HepG2 (cell line): ENCODE data around the gene MMP23B. TPM values are rescaled to one million over a fixed set of nuclear protein-coding genes. Genes with fewer than 3 reads are reported as not detected.

ENCODE experiments used
- ARHGAP35 ChIP-seq: sonication (generic); formaldehyde crosslinking; IDR thresholded peaks from 2 replicates; pipeline ENCODE4 v1.9.0; 2022; ENCODE audit warnings: mild to moderate bottlenecking, inconsistent platforms, moderate library complexity, missing genetic modification reagents, borderline replicate concordance
- ARNTL ChIP-seq: sonication (generic); formaldehyde crosslinking; IDR thresholded peaks from 2 replicates; pipeline ENCODE4 v1.4.0; 2020; ENCODE audit warnings: mild to moderate bottlenecking, missing genetic modification reagents
- ATF7-NPFF ChIP-seq: sonication (generic); formaldehyde crosslinking; IDR thresholded peaks from 2 replicates; pipeline ENCODE4 v1.8.1; 2023; ENCODE audit warnings: mild to moderate bottlenecking, low read depth, missing genetic modification reagents, moderate library complexity
- IKZF1 ChIP-seq: fragments of 450-650 bp; IDR thresholded peaks from 2 replicates; pipeline ENCODE4 v1.7.1; 2016
- KDM2A ChIP-seq: sonication (generic); formaldehyde crosslinking; IDR thresholded peaks from 2 replicates; pipeline ENCODE4 v1.4.0; 2020; ENCODE audit warnings: low read depth, missing genetic modification reagents, borderline replicate concordance
- KDM6A ChIP-seq: IDR thresholded peaks from 2 replicates; pipeline ENCODE4 v1.6.1; 2016; ENCODE audit warnings: low read depth
- KMT2A ChIP-seq: sonication (generic); formaldehyde crosslinking; IDR thresholded peaks from 2 replicates; pipeline ENCODE4 v1.4.0; 2020; ENCODE audit warnings: missing genetic modification reagents
- MXI1 ChIP-seq: IDR thresholded peaks from 3 replicates; pipeline ENCODE4 v1.6.1; 2012; ENCODE audit warnings: low read depth, low read length, inconsistent platforms, borderline replicate concordance
- PATZ1 ChIP-seq: sonication (generic); formaldehyde crosslinking; IDR thresholded peaks from 2 replicates; pipeline ENCODE4 v1.4.0; 2020; ENCODE audit warnings: missing genetic modification reagents
- SMAD1 ChIP-seq: sonication (generic); formaldehyde crosslinking; IDR thresholded peaks from 2 replicates; pipeline ENCODE4 v1.4.0; 2020; ENCODE audit warnings: missing genetic modification reagents, low read depth, mild to moderate bottlenecking, borderline replicate concordance
- SP4 ChIP-seq: sonication (generic); formaldehyde crosslinking; IDR thresholded peaks from 2 replicates; pipeline ENCODE4 v1.8.1; 2023; ENCODE audit warnings: mild to moderate bottlenecking, missing genetic modification reagents
- ZFX ChIP-seq: sonication (generic); formaldehyde crosslinking; IDR thresholded peaks from 2 replicates; pipeline ENCODE4 v1.4.0; 2020; ENCODE audit warnings: mild to moderate bottlenecking, low read depth, missing genetic modification reagents, moderate library complexity
- ZNF263 ChIP-seq: sonication (generic); formaldehyde crosslinking; IDR thresholded peaks from 2 replicates; pipeline ENCODE4 v1.4.0; 2020; ENCODE audit warnings: missing genetic modification reagents
- ZNF280B ChIP-seq: sonication (generic); formaldehyde crosslinking; IDR thresholded peaks from 2 replicates; pipeline ENCODE4 v1.5.0; 2020; ENCODE audit warnings: missing genetic modification reagents, mild to moderate bottlenecking, borderline replicate concordance
- ZNF431 ChIP-seq: sonication (generic); formaldehyde crosslinking; IDR thresholded peaks from 2 replicates; pipeline ENCODE4 v1.9.0; 2022; ENCODE audit warnings: missing genetic modification reagents, low read depth, mild to moderate bottlenecking, borderline replicate concordance
- ZNF746 ChIP-seq: sonication (generic); formaldehyde crosslinking; IDR thresholded peaks from 2 replicates; pipeline ENCODE4 v1.8.0; 2022; ENCODE audit warnings: mild to moderate bottlenecking, missing genetic modification reagents
- ZSCAN20 ChIP-seq: sonication (generic); formaldehyde crosslinking; IDR thresholded peaks from 2 replicates; pipeline ENCODE4 v1.4.0; 2020; ENCODE audit warnings: missing genetic modification reagents, mild to moderate bottlenecking, borderline replicate concordance
- ZSCAN31 ChIP-seq: sonication (generic); formaldehyde crosslinking; IDR thresholded peaks from 2 replicates; pipeline ENCODE4 v1.5.0; 2020; ENCODE audit warnings: low read depth, mild to moderate bottlenecking, missing genetic modification reagents
- polyA plus RNA-seq, 8 experiments: library from polyadenylated mRNA; depleted of rRNA in 3 of 8; stranded (reverse) in 7 of 8; unstranded in 1 of 8; fragments of >200 nt; fragmentation: Illumina TruSeq in 4 of 8; extraction: Trizol in 4 of 8; gene quantifications; 2 replicates each; pipeline versions ENCODE4 v1.2.1 to v1.2.3, GENCODE V29; 2011 to 2016; ENCODE audit warnings: low read depth in 4 of 8, missing spikeins in 1 of 8, mixed read lengths in 1 of 8; ENCODE audit not compliant: insufficient read depth in 1 of 8
- total RNA-seq, 5 experiments: library from RNA; depleted of rRNA; stranded (reverse); fragments of >200 nt; fragmentation: Illumina TruSeq; extraction: Trizol; gene quantifications; 2 replicates each; pipeline ENCODE4 v1.2.3, GENCODE V29; 2016; ENCODE audit warnings: low read depth in 1 of 5
- TF ChIP-seq, protein P1 (sequence below): sonication (generic); formaldehyde crosslinking; IDR thresholded peaks from 2 replicates; pipeline ENCODE4 v1.4.0; 2020; ENCODE audit warnings: low read depth, mild to moderate bottlenecking, missing genetic modification reagents
- TF ChIP-seq, protein P2 (sequence below): sonication (generic); formaldehyde crosslinking; IDR thresholded peaks from 2 replicates; pipeline ENCODE4 v1.5.0; 2020; ENCODE audit warnings: missing genetic modification reagents, mild to moderate bottlenecking, borderline replicate concordance
- TF ChIP-seq, protein P3 (sequence below): sonication (generic); formaldehyde crosslinking; IDR thresholded peaks from 2 replicates; pipeline ENCODE4 v1.4.0; 2020; ENCODE audit warnings: missing genetic modification reagents

MMP23B gene
- total and polyA plus RNA-seq, 2 of the 13 experiments (the other 11 are each of a cell fraction or from before 2014, with no cell fraction given): 0.61 to 0.75 TPM

GRCh38 chr1:1678581-1679380 is 46.8 kb downstream of the MMP23B start (continued):
- TF ChIP-seq ATF7-NPFF (CRISPR knock-in tag) (0 out of 2 replicates have a peak, but pooled peaks have one; percentile 41), ZFX (CRISPR knock-in tag) (peak; percentile 99), ZNF746 (CRISPR knock-in tag) (0 out of 2 replicates have a peak, but pooled peaks have one; percentile 41), MXI1 (peak; percentile 72; the same call in 2 of the 3 replicates), ARNTL (CRISPR knock-in tag) (0 out of 2 replicates have a peak, but pooled peaks have one; percentile 27), ZNF263 (CRISPR knock-in tag) (no peak; the same call in 1 of the 2 replicates), KDM6A (0 out of 2 replicates have a peak, but pooled peaks have one; percentile 41), KDM2A (CRISPR knock-in tag) (peak; percentile 65; the same call in 1 of the 2 replicates), ZSCAN20 (CRISPR knock-in tag) (no peak), ZNF280B (CRISPR knock-in tag) (peak; percentile 68), ARHGAP35 (CRISPR knock-in tag) (0 out of 2 replicates have a peak, but pooled peaks have one; percentile 33), ZNF431 (CRISPR knock-in tag) (0 out of 2 replicates have a peak, but pooled peaks have one; percentile 27), KMT2A (peak; percentile 72), SMAD1 (CRISPR knock-in tag) (no peak), PATZ1 (CRISPR knock-in tag) (peak; percentile 84), IKZF1 (no peak), SP4 (CRISPR knock-in tag) (peak; percentile 49; the same call in 1 of the 2 replicates), ZSCAN31 (CRISPR knock-in tag) (0 out of 2 replicates have a peak, but pooled peaks have one; percentile 29)
- TF ChIP-seq, protein P1, sequence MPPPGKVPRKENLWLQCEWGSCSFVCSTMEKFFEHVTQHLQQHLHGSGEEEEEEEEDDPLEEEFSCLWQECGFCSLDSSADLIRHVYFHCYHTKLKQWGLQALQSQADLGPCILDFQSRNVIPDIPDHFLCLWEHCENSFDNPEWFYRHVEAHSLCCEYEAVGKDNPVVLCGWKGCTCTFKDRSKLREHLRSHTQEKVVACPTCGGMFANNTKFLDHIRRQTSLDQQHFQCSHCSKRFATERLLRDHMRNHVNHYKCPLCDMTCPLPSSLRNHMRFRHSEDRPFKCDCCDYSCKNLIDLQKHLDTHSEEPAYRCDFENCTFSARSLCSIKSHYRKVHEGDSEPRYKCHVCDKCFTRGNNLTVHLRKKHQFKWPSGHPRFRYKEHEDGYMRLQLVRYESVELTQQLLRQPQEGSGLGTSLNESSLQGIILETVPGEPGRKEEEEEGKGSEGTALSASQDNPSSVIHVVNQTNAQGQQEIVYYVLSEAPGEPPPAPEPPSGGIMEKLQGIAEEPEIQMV (CRISPR knock-in tag): peak; percentile 36; the same call in 1 of the 2 replicates
- TF ChIP-seq, protein P2, sequence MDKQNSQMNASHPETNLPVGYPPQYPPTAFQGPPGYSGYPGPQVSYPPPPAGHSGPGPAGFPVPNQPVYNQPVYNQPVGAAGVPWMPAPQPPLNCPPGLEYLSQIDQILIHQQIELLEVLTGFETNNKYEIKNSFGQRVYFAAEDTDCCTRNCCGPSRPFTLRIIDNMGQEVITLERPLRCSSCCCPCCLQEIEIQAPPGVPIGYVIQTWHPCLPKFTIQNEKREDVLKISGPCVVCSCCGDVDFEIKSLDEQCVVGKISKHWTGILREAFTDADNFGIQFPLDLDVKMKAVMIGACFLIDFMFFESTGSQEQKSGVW (CRISPR knock-in tag): no peak
- TF ChIP-seq, protein P3, sequence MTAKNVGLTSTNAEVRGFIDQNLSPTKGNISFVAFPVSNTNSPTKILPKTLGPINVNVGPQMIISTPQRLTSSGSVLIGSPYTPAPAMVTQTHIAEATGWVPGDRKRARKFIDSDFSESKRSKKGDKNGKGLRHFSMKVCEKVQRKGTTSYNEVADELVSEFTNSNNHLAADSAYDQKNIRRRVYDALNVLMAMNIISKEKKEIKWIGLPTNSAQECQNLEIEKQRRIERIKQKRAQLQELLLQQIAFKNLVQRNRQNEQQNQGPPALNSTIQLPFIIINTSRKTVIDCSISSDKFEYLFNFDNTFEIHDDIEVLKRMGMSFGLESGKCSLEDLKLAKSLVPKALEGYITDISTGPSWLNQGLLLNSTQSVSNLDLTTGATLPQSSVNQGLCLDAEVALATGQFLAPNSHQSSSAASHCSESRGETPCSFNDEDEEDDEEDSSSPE: peak; percentile 43; the same call in 1 of the 2 replicates
